Astrocyte of the cerebellum (primary cell): ENCODE data around the gene ATP6V0A4.
A peak's percentile ranks its signal among the peaks of the same experiment; 100 is the strongest.
"Not testable (repeated sequence)": the region's sequence is repeated elsewhere in the genome, so short reads cannot be mapped to it uniquely, and the experiment has no call there.

Source experiments
- DNase-seq: peaks from one replicate; pipeline ENCODE4 v3.0.0-alpha.2; 2011; ENCODE audit warnings: low read depth
- H3K4me3 ChIP-seq: 2 replicates; pipeline ENCODE4 v1.5.1; 2011; ENCODE audit warnings: mild to moderate bottlenecking, low read depth, low read length, moderate library complexity
- CTCF ChIP-seq: IDR thresholded peaks from 2 replicates; pipeline ENCODE4 v1.5.1; 2012; ENCODE audit warnings: low read length, low read depth, moderate library complexity, mild to moderate bottlenecking; ENCODE audit errors: missing control alignments
- in situ Hi-C: cut with HindIII; loops from 2 replicates; pipeline ENCODE4 v1.10.0; 2017; ENCODE audit warnings: low sequenced_read_pairs

Gene ATP6V0A4

GRCh38 chr7:138738551-138739335 is 59.3 kb downstream of the ATP6V0A4 start:
- in situ Hi-C loops, result no loop called here
- TF ChIP-seq CTCF, result peak; percentile 96
- H3K4me3 ChIP-seq, result no peak overlapping the region
- peak; percentile 83 for DNase-seq

GRCh38 chr7:138738114-138738513 is 59.9 kb downstream of the ATP6V0A4 start:
- H3K4me3 ChIP-seq, result no peak overlapping the region
- no peak for TF ChIP-seq CTCF
- DNase-seq, result no peak
- in situ Hi-C loops, result no loop called here

- no peak for TF ChIP-seq CTCF
- in situ Hi-C loops, result no loop called here
- no peak for DNase-seq
- no peak overlapping the region for H3K4me3 ChIP-seq
Measured at GRCh38 chr7:138735399-138735798, 62.6 kb downstream of the ATP6V0A4 start.

- H3K4me3 ChIP-seq, DNase-seq, in situ Hi-C loops: not testable (repeated sequence)
Measured at GRCh38 chr7:138731733-138732132, 66.3 kb downstream of the ATP6V0A4 start.

GRCh38 chr7:138729444-138729843 is 68.6 kb downstream of the ATP6V0A4 start:
- no peak for DNase-seq
- in situ Hi-C loops, result no loop called here

GRCh38 chr7:138727336-138728099 is 70.5 kb downstream of the ATP6V0A4 start:
- DNase-seq, result no peak
- no peak for TF ChIP-seq CTCF
- in situ Hi-C loops, result no loop called here
- H3K4me3 ChIP-seq, result no peak overlapping the region

More at GRCh38 chr7:138729444-138729843, 68.6 kb downstream of the ATP6V0A4 start:
- no peak overlapping the region for H3K4me3 ChIP-seq
- TF ChIP-seq CTCF, result no peak

- TF ChIP-seq CTCF, result no peak
- DNase-seq, result no peak
- in situ Hi-C loops, result no loop called here
- no peak overlapping the region for H3K4me3 ChIP-seq
Measured at GRCh38 chr7:138726288-138726687, 71.7 kb downstream of the ATP6V0A4 start.
